HG03439 (cell line): ENCODE measurements around the gene MYO7B.

Experiments used
- ATAC-seq: cut with Tn5 transposase; IDR thresholded peaks from one replicate; pipeline ENCODE4 v1.9.1; 2021; ENCODE audit warnings: mild to moderate bottlenecking, moderate library complexity; ENCODE audit not compliant: unreplicated experiment

Gene MYO7B

DNA sequence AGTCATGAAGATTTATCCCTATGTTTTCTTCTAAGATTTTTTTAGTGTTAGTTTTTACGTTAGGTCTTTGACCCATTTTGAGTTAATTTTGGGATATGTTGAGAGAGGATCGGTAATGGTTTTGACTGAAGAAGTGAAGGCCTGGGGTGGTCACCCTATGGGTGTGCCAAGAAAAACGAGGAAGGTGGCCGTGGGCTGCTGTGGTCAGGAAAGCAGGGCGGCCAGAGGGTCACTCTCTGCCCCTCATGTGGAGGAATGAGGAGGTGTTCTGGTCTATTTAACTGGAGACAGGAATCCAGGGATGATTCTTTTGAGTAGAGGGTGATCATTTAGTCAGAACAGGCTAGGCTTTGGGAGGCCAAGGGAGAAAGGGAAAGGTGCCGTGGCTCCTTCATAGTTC is 50.7 kb downstream of the MYO7B start:
- no peak for ATAC-seq

DNA sequence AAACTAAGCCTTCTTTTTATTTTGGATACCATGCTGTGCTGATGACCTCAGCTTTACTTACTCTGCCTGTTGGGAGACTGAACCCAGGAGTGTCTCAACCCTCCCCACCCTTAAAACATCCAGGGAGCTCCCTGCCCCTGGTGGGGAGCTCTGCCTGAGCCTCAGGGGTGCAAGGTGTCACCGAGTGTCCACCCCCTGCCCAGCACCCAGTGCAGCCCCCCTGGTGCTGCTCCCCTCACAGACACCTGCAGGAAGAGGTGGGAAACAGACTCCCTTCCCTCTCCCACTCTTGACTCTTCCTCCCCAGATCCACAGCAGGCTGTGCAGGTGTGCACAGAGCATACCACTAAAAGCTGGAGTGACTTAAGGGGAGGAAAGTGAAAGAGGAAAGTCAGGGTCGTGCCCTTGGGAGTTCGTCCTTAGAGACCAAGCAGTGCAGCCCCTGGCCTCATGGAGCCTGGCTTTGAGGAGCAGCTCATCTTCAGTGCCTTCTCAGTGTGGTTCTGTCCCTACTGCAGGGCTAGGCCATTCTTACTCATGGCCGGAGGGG is 51.3 kb downstream of the MYO7B start:
- ATAC-seq = no peak

DNA sequence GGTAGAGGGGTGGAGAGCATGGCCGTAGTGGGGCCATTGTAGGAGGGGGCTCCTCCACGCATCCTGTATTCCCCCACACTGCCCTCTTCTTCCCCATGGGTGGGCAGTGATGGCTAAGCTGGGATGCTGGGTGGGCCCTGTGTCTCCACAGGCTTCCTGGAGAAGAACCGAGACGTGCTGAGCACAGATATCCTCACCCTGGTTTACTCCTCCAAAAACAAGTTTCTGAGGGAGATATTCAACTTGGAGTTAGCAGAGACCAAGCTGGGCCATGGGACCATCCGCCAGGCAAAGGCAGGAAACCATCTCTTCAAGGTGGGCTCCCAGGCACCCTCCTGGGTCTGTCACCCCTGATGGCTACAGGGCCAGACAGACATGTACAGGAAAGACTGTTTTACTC is 52.8 kb downstream of the MYO7B start:
- no peak for ATAC-seq

DNA sequence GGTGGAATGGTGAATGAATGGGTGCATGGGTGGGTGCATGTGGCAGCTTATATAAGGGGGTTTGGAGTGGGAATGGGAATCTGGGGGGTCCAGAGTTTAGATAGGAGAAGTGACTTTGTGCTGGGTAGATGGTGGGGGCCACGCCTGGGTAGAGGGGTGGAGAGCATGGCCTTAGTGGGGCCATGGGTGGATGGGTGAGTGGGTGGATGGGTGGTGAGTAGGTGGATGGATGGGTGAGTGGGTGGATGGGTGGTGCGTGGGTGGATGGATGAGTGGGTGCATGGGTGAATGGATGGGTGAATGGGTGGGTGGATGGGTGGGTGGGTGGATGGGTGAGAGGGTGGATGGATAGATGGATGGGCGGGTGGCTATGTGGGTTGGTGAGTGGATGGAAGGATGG is 53.9 kb downstream of the MYO7B start:
- ATAC-seq = no peak

DNA sequence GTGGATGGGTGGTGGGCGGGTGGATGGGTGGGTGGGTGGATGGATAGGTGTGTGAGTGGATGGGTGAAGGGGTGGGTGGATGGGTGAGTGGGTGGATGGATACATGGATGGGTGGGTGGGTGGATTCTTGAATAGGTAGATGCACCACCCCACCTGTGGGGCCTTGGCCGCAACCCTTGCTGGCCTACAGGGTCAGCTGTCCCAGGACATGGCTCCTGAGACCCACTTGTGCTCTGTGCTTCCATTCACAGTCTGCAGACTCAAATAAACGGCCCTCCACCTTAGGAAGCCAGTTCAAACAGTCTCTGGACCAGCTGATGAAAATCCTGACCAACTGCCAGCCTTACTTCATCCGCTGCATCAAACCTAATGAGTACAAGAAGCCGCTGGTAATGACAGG is 54.4 kb downstream of the MYO7B start:
- no peak for ATAC-seq

DNA sequence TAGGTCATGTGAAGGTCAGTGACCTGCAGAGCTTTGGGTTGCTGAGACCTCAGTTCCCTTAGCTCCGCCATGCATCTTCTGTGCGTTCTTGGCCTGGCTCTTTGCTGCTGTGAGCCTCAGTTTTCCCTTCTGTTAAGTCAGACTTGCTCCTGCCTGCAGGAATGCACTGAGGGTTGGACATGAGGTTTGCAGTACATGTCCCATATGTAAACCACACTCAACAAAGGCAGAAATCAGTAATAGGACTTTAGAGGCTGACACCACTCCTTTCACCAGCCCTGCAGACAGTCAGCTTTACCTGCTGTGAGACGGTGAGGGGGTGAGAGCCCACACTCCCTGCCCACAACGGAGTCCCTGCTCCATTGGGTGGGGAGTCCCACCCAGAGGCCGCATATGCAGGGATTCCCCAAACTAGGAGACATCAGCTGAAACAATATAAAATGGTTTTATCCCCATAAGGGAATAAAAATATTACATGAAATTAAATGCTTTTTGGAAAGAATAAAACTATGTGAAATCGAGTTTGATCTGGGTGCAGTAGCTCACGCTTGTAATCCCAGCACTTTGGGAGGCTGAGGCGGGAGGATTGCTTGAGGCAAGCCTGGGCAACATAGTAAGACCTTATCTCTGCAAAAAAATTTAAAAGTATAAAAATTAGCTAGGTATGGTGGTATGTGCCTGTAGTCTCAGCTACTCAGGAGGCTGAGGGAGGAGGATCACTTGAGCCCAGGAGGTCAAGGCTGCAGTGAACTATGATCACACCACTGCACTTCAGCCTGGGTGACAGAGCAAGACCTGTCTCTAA is 55.1 kb downstream of the MYO7B start:
- no peak for ATAC-seq

DNA sequence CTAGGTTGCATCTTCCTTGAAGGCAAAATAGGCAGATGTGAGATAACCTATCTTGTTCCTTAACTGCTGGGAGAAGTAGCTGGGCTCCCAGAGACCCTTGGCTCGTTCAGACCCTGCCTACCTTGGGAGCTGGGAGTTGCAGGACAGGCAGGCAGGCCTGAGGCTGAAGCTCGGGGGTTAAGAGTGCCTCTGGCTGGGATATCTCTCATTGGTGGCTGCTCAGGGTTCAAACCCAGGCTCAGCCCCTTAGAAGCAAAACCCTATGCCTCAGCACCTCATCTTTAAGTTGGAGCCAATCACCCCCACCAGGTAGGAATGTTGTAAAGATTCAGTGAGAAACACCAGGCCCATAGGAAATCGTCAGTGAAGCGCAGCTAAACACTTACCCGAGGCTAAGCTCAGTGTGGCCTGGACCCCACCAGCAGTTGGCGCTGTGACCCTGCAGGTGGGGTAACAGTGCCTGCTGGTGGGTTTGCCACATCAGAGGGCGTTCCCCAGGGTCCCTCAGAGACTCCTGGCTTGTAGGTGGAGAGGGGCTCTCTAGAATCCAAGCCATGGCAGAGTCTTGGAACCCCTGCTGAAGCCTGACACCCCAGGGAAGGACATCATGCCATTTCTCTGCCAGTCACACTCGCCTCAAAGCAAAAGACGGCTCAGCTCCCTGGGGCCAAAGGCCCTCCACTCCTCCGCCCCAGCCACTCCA is 55.9 kb downstream of the MYO7B start:
- ATAC-seq = peak; percentile 54

DNA sequence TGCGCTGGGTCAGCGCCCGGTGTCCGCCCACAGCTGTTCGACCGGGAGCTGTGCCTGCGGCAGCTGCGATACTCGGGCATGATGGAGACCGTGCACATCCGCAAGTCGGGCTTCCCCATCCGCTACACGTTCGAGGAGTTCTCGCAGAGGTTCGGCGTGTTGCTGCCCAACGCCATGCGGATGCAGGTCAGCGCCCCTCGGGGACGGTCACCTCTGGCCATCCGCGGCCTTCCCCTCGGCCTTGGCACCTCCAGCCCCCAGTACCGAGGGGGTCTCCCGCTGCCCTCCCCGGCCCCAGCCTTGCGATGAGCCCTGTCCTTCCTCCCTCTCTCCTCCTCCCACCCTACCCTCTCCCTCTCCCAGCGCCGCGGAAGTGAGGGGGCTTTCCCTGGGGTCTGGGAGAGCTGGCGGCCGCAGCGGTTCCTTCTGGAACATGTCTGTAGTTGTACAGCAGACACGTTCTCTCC is 57.3 kb downstream of the MYO7B start:
- ATAC-seq = no peak

DNA sequence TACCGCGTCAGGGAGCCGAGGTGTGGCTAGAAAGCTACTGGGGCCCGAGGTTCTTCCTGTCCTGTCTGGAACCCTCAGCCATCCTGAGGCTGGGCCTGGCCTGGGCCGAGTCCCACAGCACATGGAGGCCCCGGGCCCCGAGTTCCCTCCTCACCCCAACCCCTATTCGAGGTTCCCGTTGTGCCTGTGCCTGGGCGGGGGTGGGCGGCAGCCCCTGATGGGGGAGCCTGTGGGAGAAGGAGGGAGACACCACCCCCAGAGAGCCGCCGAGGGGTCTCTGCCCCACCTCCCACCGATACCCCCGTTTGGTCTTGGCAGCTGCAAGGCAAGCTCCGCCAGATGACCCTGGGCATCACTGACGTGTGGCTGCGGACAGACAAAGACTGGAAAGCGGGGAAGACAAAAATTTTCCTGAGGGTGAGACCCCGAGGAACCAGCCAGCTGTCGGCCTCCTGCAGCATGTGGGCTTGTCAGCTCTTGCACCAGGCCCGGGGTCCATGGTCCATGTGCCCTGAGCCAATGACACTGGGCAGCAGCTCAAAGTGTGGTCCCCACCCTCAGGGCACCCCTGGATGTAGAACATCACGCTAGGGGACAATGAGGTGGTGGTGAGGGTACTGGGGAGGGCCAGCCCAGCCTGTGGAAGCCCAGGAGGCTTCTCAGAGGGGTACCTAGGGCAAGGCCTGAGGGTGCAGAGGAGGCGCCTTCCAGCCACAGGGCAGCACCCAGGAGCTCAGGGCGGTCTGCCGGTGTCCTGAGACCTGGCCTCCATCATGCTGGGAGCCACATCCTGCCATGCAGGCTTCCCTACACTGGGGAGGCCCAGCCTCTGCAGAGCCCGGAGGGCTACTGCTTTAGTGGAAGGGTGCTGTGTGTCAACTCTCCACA is 58.0 kb downstream of the MYO7B start:
- no peak for ATAC-seq

DNA sequence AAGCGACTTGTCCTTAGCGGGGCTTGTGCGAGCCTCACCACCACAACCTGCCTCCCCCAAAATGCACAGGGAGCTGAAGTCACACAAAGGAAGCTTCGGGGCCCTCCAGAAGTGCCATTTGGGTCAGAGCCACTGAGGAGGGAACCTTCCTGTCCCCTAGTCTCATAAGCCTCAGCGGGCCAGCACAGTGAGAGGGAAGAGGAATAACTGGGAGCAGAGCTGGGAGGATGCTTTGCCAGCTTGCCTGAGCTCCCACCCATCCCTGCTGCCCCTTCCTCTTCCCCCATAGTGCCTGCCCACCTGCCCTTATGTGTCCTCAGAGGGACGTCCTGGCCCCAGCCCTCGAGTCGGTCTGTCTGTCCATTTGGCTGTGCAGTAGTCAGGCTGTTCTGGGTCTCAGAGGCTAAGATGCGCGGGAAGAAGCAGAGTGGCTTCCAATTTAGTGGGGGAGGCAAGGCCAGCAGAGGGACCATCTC is 58.7 kb downstream of the MYO7B start:
- ATAC-seq = no peak

DNA sequence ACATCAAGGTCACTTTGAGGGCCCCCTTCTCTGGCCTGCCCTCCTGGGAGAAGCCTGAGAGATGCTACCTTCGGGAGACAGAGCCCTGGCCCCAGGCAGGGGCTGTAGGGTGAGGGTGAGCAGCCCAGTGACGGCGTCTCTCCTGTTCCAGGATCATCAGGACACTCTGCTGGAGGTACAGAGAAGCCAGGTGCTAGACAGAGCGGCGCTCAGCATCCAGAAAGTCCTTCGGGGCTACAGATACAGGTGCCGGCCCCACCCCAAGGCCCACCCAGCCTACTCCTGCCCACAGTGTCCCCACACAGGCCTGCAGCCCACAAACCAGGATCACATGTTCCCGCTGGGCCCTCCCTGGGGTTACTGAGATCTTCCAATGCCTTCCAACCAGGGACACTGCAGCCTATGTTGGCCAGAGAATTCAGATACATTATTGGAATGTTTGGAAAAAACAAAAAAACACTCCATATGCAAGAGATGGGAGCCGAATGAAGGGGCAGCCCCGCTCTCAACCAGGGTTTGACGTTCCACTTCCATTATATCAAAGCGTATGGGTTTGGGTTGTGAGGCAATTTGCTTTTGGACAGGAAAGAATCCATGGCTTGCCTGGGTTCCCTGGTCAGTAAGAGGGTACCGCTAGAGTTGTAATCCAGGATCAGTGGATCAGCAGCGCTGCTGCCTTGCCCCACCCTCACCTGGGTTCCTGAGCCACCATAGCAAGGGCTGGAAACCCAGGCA is 61.0 kb downstream of the MYO7B start:
- no peak for ATAC-seq

DNA sequence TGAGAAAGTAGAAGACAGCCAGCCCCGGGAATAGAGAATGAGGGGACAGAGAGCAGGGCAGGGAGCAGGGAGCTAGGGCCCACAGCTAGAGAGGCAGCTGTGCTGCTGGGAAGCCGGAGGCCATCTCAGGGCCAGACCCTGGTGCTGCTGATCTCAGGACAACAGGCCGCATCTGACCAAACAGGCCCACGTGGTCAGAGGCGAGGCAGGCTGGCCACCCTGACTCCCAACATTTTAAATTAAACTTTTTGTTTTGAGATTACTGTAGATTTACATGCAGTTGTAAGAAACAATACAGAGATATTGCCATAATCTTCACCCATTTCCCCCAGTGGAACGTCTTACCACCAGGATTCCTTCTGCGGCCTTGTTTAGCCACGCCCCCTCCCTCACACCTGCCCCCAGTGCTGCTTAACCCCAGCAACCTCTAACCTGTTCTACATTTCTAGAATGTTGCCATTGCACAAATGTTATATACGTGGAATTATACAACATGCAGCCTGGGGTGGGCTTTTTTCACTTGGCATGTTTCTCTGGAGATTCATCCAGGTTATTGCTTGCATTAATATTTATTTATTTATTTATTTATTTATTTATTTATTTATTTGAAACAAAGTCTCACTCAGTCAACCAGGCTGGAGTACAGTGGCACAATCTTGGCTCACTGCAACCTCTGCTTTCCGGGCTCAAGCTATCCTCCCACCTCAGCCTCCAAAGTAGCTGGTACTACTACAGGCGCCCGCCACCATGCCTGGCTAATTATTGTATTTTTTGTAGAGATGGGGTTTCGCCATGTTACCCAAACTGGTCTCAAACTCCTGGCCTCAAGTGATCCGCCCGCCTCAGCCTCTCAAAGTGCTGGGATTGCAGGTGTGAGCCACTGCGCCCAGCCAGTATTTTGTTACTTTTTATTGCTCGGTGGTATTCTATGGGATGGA is 61.8 kb downstream of the MYO7B start:
- no peak for ATAC-seq

DNA sequence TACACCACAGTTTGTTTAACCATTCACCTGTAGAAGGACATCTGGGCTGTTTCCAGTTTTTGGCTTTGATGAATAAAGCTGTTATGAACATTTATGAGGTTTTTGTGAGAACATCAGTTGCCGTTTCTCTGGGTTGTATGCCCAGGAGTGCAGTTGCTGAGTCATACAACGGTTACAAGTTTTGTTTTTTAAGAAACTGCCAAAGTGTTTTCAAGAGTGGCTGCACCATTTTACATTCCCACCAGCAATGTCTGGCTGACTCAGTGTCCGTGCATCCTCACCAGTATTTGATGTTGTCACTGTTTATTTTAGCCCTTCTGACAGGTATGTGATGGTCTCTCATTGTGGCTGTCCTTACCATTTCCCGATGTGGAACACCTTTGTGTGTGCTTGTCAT is 62.5 kb downstream of the MYO7B start:
- ATAC-seq = no peak

DNA sequence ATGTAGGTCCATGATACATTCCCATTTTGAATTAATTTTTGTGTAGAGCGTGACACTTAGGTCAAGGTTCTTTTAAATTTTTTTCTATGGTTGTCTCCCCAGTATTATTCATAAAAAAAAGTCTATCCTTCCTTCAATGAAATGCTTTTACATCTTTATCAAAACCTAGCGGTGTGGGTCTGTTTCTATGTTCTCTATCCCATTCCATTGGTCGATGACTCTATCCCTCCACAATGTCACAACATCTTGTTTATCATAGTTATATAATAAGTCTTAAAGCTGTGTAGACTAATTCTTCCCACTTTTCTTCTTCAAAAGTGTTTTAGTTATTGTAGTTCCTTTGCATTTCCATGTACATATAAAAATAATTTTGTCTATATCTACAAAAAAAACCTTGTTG is 63.2 kb downstream of the MYO7B start:
- no peak for ATAC-seq

DNA sequence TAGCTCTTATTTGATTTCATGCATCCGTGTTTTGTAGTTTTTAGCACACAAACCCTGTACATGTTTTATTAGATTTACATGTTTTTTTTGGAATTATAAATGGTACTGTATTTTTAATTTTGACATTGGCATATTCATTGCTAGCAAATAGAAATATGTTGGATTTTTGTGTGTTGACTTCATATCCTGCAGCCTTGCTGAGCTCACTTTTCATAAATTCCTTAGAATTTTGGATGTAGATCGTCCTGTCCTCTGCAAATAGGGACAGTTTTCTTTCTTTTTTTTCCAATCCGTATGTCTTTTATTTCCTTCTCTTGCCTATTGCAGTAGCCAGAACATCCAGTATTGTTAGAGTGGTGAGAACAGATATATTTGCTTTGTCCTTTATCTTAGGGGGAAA is 63.7 kb downstream of the MYO7B start:
- ATAC-seq = no peak

DNA sequence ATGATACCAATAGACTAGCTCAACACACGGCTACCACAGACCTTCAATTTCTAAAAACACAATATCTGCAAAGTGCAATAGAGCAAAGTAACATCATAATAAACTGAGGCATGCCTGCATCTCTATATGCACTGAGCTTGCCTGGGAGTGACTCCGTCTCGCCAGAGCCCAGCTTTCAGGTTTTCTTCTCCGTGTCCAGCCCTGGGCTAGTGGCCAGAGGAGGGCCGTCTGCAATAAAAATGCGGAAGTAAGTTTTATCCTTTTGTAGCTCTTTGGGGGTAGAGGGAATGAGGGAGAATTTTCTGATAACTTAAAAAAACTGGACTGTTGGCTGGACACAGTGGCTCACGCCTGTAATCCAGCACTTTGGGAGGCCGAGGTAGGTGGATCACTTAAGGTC is 69.5 kb downstream of the MYO7B start:
- ATAC-seq = no peak

DNA sequence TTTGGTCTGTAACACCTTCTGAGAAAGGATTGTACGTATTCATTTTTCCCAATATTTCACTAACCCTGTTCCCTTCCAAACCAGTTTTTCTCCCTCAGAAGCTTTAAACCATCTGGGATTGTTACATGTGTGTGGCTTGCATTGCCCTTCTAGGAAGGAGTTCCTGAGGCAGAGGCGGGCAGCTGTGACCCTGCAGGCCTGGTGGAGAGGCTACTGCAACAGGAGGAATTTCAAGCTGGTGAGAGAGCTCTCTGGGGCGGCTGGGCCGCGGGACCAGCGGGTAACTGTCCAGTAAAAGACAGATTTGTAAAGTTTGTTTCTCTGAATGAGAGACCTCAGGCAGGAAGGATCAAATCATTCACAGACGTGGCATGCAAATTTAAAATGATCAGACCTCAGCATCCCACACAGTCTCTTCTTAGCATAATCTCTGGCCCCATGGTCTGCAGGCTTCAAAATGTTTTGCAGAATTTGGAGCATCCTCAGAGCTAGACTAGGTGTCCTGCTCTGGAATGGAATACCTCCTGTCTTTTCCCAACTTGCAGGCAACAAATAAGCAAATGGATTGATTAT is 70.3 kb downstream of the MYO7B start:
- ATAC-seq = no peak

DNA sequence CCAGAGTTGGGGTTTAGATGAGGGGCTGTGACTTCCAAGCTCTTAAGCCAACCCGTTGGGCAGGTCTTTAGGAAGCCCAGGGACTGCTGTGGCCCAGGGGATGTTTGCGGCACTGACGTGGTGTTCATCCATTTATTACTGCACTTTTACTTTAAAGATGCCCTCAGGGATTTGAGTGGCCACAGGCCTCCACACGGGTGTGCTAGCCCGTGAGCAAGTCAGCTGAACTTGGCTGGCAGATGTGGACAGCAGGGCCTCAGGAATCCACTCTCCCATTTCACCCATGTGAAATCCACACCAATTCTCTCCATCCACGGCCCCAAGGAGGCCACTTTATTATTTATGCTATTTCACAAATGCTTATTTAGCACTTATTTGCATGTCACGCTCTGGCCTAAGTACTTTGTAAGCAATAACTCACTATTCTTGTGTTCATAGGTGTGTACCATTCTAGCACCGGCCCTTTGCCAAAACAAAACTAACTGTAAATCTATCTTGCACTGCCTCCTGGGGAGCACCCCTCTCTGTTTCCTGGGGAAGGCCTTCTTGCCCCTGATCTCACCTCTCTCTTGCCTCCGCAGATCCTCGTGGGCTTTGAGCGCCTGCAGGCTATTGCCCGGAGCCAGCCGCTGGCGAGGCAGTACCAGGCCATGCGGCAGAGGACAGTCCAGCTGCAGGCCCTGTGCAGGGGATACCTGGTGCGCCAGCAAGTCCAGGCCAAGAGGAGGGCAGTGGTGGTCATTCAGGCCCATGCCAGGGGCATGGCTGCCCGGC is 71.3 kb downstream of the MYO7B start:
- ATAC-seq = no peak
